ENCODE results near the gene CLEC7A.

DNA sequence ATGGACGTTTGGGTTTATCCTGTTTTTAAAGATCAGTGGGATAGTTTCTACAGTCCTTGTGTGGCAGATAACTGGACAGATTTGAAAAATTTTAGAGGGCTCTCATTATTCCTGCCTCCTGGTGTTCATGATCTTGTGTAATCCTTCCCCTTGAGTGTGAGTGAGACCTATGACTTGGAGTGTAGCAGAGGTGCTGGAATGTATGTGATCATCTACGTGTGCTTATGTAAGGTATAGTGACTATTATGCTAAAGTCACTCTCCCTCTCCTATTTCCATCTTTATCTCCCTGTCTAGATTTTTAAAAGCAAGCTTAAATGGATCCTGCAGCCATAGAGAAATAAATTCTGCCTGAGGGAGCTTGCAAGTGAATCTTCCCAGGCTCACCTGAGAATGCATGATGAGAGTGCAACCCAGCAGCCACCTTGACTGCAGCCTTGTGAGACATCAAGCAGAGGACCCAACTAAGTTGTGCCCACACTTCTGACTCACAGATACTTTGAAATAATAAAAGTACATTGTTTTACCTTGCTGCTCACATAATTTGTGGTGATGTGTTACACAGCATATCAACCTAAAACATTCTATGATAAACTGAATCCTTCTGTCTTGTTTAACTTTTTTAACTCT lies 45.1 kb upstream of the CLEC7A start:
- no peak for TF ChIP-seq POLR2AphosphoS5 (IDR thresholded peaks at IDR 0.05; ENCODE audit: low read depth, low read length)
- TF ChIP-seq, protein P1, sequence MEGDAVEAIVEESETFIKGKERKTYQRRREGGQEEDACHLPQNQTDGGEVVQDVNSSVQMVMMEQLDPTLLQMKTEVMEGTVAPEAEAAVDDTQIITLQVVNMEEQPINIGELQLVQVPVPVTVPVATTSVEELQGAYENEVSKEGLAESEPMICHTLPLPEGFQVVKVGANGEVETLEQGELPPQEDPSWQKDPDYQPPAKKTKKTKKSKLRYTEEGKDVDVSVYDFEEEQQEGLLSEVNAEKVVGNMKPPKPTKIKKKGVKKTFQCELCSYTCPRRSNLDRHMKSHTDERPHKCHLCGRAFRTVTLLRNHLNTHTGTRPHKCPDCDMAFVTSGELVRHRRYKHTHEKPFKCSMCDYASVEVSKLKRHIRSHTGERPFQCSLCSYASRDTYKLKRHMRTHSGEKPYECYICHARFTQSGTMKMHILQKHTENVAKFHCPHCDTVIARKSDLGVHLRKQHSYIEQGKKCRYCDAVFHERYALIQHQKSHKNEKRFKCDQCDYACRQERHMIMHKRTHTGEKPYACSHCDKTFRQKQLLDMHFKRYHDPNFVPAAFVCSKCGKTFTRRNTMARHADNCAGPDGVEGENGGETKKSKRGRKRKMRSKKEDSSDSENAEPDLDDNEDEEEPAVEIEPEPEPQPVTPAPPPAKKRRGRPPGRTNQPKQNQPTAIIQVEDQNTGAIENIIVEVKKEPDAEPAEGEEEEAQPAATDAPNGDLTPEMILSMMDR (IDR thresholded peaks at IDR 0.05) = no peak
- no peak for TF ChIP-seq TCF7L2 (IDR thresholded peaks at IDR 0.05; ENCODE audit: low read depth, low read length)
- TF ChIP-seq, protein P2, sequence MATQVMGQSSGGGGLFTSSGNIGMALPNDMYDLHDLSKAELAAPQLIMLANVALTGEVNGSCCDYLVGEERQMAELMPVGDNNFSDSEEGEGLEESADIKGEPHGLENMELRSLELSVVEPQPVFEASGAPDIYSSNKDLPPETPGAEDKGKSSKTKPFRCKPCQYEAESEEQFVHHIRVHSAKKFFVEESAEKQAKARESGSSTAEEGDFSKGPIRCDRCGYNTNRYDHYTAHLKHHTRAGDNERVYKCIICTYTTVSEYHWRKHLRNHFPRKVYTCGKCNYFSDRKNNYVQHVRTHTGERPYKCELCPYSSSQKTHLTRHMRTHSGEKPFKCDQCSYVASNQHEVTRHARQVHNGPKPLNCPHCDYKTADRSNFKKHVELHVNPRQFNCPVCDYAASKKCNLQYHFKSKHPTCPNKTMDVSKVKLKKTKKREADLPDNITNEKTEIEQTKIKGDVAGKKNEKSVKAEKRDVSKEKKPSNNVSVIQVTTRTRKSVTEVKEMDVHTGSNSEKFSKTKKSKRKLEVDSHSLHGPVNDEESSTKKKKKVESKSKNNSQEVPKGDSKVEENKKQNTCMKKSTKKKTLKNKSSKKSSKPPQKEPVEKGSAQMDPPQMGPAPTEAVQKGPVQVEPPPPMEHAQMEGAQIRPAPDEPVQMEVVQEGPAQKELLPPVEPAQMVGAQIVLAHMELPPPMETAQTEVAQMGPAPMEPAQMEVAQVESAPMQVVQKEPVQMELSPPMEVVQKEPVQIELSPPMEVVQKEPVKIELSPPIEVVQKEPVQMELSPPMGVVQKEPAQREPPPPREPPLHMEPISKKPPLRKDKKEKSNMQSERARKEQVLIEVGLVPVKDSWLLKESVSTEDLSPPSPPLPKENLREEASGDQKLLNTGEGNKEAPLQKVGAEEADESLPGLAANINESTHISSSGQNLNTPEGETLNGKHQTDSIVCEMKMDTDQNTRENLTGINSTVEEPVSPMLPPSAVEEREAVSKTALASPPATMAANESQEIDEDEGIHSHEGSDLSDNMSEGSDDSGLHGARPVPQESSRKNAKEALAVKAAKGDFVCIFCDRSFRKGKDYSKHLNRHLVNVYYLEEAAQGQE (IDR thresholded peaks at IDR 0.05; ENCODE audit: insufficient read depth in 1 of 2, low read depth in 2 of 2, low read length in 1 of 2) = no peak
- TF ChIP-seq SIN3A (IDR thresholded peaks at IDR 0.05; ENCODE audit: borderline replicate concordance, insufficient read depth, low read depth, low read length) = no peak

Measured in Panc1 (cell line).